Ectodermal cell (in vitro differentiated cells): ENCODE results near the gene GATA3. TPM values are rescaled to one million over a fixed set of nuclear protein-coding genes. Genes with fewer than 3 reads are reported as not detected.

Source experiments
- H3K27ac ChIP-seq: 2 replicates; pipeline ENCODE4 v1.7.0; 2013; ENCODE audit warnings: mild to moderate bottlenecking, low read depth, low read length; ENCODE audit not compliant: insufficient read depth, poor library complexity, severe bottlenecking
- H3K27me3 ChIP-seq: 2 replicates; pipeline ENCODE4 v1.7.0; 2013; ENCODE audit warnings: mild to moderate bottlenecking, low read length; ENCODE audit not compliant: insufficient read depth, control insufficient read depth, poor library complexity, severe bottlenecking
- H3K36me3 ChIP-seq: one replicate; pipeline ENCODE4 v1.7.0; 2013; ENCODE audit warnings: low read length; ENCODE audit not compliant: control insufficient read depth, insufficient read depth
- H3K4me1 ChIP-seq: one replicate; pipeline ENCODE4 v1.7.0; 2013; ENCODE audit warnings: low read length; ENCODE audit not compliant: control insufficient read depth, insufficient read depth
- H3K4me3 ChIP-seq: 2 replicates; pipeline ENCODE4 v1.7.0; 2013; ENCODE audit warnings: low read depth, low read length, control low read depth; ENCODE audit not compliant: insufficient read depth
- H3K9me3 ChIP-seq: 2 replicates; pipeline ENCODE4 v1.7.0; 2013; ENCODE audit warnings: mild to moderate bottlenecking, low read length, moderate library complexity; ENCODE audit not compliant: control insufficient read depth
- WGBS, 2 experiments: methylation state at CpG; one replicate each; pipeline ENCODE4 v1.1.7; 2013; ENCODE audit warnings: missing lambda C conversion rate in 2 of 2; 5-methylcytosine and 5-hydroxymethylcytosine counted together
- polyA plus RNA-seq, 4 experiments: library from polyadenylated mRNA; stranded (reverse); fragments of 50-300 nt; gene quantifications; one replicate each; pipeline ENCODE4 v1.2.3, GENCODE V29; 2013

The GATA3 gene
- 1.8 TPM for polyA plus RNA-seq (2013, experiment 1 of 4)
- 1.3 TPM for polyA plus RNA-seq (2013, experiment 2 of 4)
- 1.8 TPM for polyA plus RNA-seq (2013, experiment 3 of 4)
- 1.3 TPM for polyA plus RNA-seq (2013, experiment 4 of 4)

DNA sequence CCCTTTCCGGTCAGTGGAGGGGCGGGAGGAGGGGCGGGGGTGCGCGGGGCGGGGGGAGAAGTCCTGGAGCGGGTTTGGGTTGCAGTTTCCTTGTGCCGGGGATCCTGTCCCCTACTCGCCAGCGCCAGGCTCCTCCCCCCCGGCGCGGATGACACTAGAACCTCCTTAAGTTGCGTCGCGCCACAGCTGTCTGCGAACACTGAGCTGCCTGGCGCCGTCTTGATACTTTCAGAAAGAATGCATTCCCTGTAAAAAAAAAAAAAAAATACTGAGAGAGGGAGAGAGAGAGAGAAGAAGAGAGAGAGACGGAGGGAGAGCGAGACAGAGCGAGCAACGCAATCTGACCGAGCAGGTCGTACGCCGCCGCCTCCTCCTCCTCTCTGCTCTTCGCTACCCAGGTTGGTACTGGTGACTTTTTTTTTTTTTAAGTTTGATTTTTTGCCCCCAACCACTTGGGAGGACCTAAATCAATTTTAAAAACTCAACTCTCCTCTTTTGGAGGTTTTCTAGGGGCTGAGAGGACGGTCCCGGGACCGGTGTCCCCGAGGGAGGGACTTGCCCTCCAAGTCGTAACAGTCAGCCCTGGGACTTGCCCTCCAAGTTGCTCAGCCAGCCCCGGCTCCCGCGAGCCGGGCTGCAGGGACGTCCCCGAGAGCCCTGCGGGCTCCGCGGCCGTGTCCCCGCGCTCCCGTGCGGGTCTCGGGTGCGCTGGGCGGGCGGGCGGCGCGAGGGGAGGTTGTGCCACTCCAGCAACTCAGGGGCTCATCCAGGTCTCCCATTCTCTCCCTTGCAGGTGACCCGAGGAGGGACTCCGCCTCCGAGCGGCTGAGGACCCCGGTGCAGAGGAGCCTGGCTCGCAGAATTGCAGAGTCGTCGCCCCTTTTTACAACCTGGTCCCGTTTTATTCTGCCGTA lies at the start of gene GATA3:
Gene GATA3, plus strand, starts transcription at position 195 of the 914 bp plus-strand sequence. CDS start 968 bp downstream, outside the sequence.
- Histone ChIP-seq H3K27ac (no peak within 1 kb of the TSS), H3K4me1 (peaks cover 25% of the 10 kb centered on the region), H3K4me3 (peak within 1 kb of the TSS; percentile 30), H3K36me3 (no peaks in the 10 kb centered on the region), H3K9me3 (no peaks in the 10 kb centered on the region), H3K27me3 (peaks cover 100% of the 10 kb centered on the region)
- 1% methylated on average over 64 to 65 of the region's 65 CpGs for WGBS, 2 experiments

DNA sequence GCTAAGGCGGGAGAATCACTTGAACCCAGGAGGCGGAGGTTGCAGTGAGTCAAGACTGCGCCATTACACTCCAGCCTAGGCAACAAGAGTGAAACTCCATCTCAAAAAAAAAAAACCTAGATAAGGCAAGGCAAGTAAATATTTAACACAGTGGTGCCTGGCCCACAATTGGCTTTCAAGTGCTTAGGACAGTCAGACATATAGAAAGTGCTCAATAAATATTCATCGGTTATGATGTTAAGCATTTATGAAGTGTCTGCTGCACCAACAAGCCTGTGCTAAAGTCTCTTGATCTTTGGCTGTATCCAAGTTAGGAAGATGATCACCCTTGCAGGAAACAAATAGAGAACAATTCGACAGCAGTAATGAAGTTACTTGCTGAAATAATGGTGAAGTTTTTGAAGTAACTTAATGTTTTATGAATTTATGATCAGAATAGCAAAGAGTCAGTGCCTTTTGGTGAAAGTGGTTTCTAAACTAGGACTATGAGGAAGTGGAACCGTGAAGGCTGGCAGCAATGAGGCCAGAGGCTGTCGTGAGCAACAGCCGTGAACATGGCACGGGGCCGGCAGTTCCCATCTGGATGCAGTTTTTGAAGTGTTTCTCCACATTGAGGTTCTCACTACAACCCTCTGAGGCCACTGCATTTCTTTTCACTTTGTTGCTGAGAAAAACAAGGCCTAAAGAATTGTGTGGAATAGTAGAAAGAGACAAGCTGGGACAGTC lies 48.1 kb upstream of the GATA3 start:
- H3K36me3 ChIP-seq: no peaks in the 10 kb centered on the region
- H3K27ac ChIP-seq: no peak overlapping the region
- 90 to 92% methylated on average over 10 of the region's 10 CpGs for WGBS, 2 experiments
- H3K27me3 ChIP-seq: no peaks in the 10 kb centered on the region
- no peaks in the 10 kb centered on the region for H3K9me3 ChIP-seq
- H3K4me3 ChIP-seq: no peak overlapping the region
- no peaks in the 10 kb centered on the region for H3K4me1 ChIP-seq

DNA sequence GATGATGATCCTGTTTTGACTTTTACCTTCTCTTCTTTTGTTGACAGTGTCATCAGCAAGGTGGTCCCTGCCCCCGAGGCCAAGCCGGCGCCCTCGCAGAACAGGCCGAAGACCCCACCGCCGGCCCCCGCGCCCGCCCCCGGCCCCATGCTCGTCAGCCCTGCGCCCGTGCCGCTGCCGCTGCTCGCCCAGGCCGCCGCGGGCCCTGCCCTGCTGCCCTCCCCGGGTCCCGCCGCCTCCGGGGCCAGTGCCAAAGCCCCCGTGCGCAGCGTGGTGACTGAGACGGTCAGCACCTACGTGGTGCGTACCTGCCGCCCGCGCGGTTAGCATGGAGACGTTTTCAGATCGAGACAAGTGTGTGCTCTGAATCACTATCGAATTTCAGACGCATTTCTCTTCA lies 45.5 kb upstream of the GATA3 start:
- 95 to 96% methylated on average over 37 to 38 of the region's 38 CpGs for WGBS, 2 experiments
- no peaks in the 10 kb centered on the region for H3K4me1 ChIP-seq
- H3K27ac ChIP-seq: no peak overlapping the region
- H3K36me3 ChIP-seq: no peaks in the 10 kb centered on the region
- H3K4me3 ChIP-seq: no peak overlapping the region
- no peaks in the 10 kb centered on the region for H3K27me3 ChIP-seq
- H3K9me3 ChIP-seq: no peaks in the 10 kb centered on the region

DNA sequence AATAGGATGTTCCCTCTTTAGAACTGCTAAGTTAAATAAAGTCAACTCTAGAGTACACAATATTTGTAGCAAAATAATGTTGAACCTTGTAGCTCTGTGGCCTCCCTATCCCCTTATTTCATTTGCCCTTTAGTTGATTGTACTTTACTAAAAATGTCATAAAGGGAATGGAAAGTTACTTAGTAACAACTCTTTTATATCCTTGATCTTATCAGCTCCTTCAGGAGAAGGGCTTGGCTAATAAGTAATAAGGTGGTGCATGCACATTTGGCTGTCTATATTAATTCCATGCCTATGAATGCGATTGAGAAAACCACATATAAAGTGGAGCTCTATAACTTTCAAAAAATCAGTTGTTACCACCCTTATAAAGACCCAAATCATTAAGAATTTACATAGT lies 41.5 kb upstream of the GATA3 start:
- no peaks in the 10 kb centered on the region for H3K9me3 ChIP-seq
- H3K27ac ChIP-seq: no peak overlapping the region
- WGBS, 2 experiments: 89% methylated on average over 1 of the region's 1 CpG; no CpG with 5 or more reads in 1 of the 2 experiments
- H3K36me3 ChIP-seq: no peaks in the 10 kb centered on the region
- no peaks in the 10 kb centered on the region for H3K27me3 ChIP-seq
- H3K4me3 ChIP-seq: no peak overlapping the region
- no peaks in the 10 kb centered on the region for H3K4me1 ChIP-seq

DNA sequence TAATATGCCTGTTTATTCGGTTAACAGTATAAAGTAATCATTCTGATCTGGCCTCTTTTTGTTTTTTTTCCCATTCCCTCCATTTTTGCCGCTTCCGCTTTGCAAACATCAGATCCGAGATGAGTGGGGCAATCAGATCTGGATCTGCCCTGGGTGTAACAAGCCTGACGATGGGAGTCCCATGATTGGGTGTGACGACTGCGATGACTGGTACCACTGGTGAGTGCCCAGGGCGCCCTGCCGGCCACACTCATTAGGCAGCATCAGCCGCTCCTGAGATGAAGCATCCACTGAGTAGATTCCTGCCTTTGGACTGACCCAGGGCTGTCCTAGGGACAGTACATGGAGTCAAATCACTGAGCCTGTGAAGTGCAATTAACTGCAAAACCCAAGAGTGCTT lies 40.9 kb upstream of the GATA3 start:
- no peaks in the 10 kb centered on the region for H3K4me1 ChIP-seq
- H3K9me3 ChIP-seq: no peaks in the 10 kb centered on the region
- no peak overlapping the region for H3K27ac ChIP-seq
- no peaks in the 10 kb centered on the region for H3K36me3 ChIP-seq
- no peaks in the 10 kb centered on the region for H3K27me3 ChIP-seq
- no peak overlapping the region for H3K4me3 ChIP-seq
- WGBS, 2 experiments: 95 to 97% methylated on average over 9 to 10 of the region's 10 CpGs

DNA sequence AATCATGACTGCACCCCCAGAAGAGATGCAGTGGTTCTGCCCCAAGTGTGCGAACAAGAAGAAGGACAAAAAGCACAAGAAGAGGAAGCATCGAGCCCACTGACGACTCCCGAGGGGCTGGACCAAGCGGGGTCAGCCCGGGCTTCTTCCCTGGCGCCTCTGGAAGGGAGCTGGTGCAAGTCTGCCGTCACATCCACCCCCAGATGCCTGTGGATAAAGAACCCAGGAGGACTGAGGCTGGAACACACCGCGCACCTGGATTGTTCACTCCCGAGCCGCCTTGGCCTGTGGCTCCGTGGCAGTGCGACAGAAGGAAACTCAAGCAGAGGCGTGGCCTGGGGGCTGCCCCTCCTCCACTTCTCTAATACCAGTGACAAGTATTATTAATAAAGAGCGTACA lies 39.8 kb upstream of the GATA3 start:
- Histone ChIP-seq H3K9me3 (no peaks in the 10 kb centered on the region), H3K4me1 (no peaks in the 10 kb centered on the region), H3K27me3 (no peaks in the 10 kb centered on the region), H3K36me3 (no peaks in the 10 kb centered on the region), H3K27ac (no peak overlapping the region), H3K4me3 (no peak overlapping the region)
- 94 to 96% methylated on average over 15 of the region's 16 CpGs for WGBS, 2 experiments

DNA sequence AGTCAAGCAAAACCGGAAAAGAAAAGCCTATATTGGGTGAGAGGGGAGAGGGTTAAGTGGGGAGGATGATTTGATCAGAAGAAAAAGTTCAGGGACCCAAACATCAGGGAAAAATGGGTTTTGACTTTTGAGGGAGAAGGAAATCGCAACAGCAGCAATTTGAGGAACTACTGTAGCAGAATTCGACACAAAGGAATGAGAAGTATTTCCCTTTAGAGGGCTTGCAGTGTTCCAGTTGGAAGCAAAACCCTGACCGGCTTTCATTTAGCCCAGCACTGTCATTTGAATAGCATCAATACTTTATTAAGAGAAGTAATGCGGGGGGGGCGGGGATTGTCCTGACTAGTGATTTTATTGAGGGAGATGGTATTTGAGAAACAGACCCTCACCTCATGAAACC lies 37.2 kb upstream of the GATA3 start:
- Histone ChIP-seq H3K9me3 (no peaks in the 10 kb centered on the region), H3K27me3 (no peaks in the 10 kb centered on the region), H3K27ac (no peak overlapping the region), H3K4me3 (no peak overlapping the region), H3K36me3 (no peaks in the 10 kb centered on the region), H3K4me1 (no peaks in the 10 kb centered on the region)
- WGBS, 2 experiments: 73 to 76% methylated on average over 6 of the region's 6 CpGs

DNA sequence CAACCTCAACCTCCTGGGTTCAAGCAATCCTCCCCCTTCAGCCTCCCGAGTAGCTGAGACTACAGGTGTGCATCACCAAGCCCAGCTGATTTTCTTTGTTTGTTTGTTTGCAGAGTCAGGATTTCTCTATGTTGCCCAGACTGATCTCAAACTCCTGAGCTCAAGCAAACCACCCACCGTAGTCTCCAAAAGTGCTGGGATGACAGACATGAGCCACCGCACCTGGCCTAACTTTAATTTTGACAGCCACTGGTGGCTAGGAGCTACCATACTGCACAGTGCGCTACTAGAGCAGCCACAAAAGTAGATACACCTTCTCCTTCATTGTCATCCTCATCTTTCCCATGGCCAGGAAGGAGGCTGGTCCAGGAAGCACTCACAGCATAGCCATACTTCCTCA lies 31.2 kb upstream of the GATA3 start:
- H3K27ac ChIP-seq: no peak overlapping the region
- no peaks in the 10 kb centered on the region for H3K36me3 ChIP-seq
- WGBS, 2 experiments: 82 to 85% methylated on average over 4 of the region's 4 CpGs
- H3K9me3 ChIP-seq: no peaks in the 10 kb centered on the region
- no peak overlapping the region for H3K4me3 ChIP-seq
- no peaks in the 10 kb centered on the region for H3K27me3 ChIP-seq
- no peaks in the 10 kb centered on the region for H3K4me1 ChIP-seq

DNA sequence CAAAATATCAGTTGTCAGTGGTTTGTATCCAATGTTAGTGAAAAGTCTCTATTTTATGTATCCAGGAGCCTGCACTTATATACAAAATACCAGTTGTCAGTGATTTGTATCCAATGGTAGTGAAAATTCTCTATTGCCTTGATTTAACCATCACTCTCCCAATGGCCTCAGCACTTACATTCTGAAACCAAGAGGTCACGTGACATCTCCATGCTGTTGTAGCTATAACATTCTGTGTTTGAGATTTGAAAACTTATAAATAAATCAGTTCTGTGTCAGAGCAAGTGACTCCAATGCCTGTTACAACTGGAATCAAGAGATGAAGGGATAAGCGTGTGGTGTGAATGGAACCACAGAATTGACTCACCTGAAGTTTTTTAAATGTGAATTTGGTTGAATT lies 30.6 kb upstream of the GATA3 start:
- Histone ChIP-seq H3K9me3 (no peaks in the 10 kb centered on the region), H3K27me3 (no peaks in the 10 kb centered on the region), H3K4me3 (no peak overlapping the region), H3K36me3 (no peaks in the 10 kb centered on the region), H3K4me1 (no peaks in the 10 kb centered on the region), H3K27ac (no peak overlapping the region)
- 86 to 99% methylated on average over 2 of the region's 2 CpGs for WGBS, 2 experiments
